BLaER1 treated with 17β-estradiol and CSF1 and Interleukin-3, amounts not matched to agents 10 nM and 100 nM (cell line): Measurements from ENCODE around the gene TFPI.
A peak's percentile ranks its signal among the peaks of the same experiment; 100 is the strongest.

Source experiments
- H3K27ac ChIP-seq, 11 experiments: shearing (Covaris generic); formaldehyde crosslinking; 2 replicates each; pipeline ENCODE4 v1.8.1; 2022
- H3K27me3 ChIP-seq, 11 experiments: shearing (Covaris generic); formaldehyde crosslinking; 2 replicates each; pipeline ENCODE4 v1.8.1; 2022
- H3K36me3 ChIP-seq, 11 experiments: shearing (Covaris generic); formaldehyde crosslinking; 2 replicates each; pipeline ENCODE4 v1.8.1; 2022
- H3K4me1 ChIP-seq, 10 experiments: shearing (Covaris generic); formaldehyde crosslinking; 2 replicates each; pipeline ENCODE4 v1.8.1; 2022
- H3K4me2 ChIP-seq, 11 experiments: shearing (Covaris generic); formaldehyde crosslinking; 2 replicates each; pipeline ENCODE4 v1.8.1; 2022
- H3K4me3 ChIP-seq, 10 experiments: shearing (Covaris generic); formaldehyde crosslinking; 2 replicates each; pipeline ENCODE4 v1.8.1; 2022
- H3K9ac ChIP-seq, 11 experiments: shearing (Covaris generic); formaldehyde crosslinking; 2 replicates each; pipeline ENCODE4 v1.8.1; 2022
- H3K9me3 ChIP-seq, 11 experiments: shearing (Covaris generic); formaldehyde crosslinking; replicated peaks in 1 of 11; 2 replicates each; pipeline ENCODE4 v1.8.1; 2022
- H4K20me1 ChIP-seq, 11 experiments: shearing (Covaris generic); formaldehyde crosslinking; 2 replicates each; pipeline ENCODE4 v1.8.1; 2022
- Cebpa-rat ChIP-seq, 11 experiments: shearing (Covaris generic); IDR thresholded peaks; 2 replicates each; pipeline ENCODE4 v1.8.1; 2022

TFPI gene

DNA sequence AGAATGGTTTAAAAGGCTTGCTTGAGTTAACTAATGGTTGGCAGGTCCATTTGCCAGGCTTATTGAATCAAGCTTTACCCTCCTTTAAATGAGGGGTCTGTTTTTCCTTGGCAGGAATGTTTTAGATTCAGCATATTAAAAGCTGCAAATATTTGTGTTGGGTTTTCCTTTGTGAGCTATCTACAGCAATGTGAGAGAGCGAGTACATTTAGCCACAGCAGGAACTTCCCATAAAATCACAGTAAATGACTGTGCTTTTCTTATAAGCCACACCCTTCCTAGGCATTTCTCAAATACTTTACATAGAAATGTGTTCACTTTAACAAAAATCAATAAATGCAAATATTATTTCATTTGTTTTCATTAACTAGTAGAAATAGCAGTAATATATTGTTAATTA lies 130.1 kb downstream of the TFPI start:
- TF ChIP-seq Cebpa-rat (IDR thresholded peaks at IDR 0.05) = no peak
- Histone ChIP-seq H3K4me1 (peaks cover 0 to 10% (median 0%) of the 10 kb centered on the region in 10 experiments; a peak in 3 of 20 replicates), H3K36me3 (no peaks in the 10 kb centered on the region), H3K9me3 (no peaks in the 10 kb centered on the region), H3K27me3 (no peaks in the 10 kb centered on the region), H3K27ac (no peak overlapping the region), H3K9ac (no peak overlapping the region), H3K4me2 (peak overlapping the region in 2 of 11 experiments; percentile 14 to 40; a peak in 2 of 22 replicates), H3K4me3 (no peak overlapping the region), H4K20me1 (no peaks in the 10 kb centered on the region)

DNA sequence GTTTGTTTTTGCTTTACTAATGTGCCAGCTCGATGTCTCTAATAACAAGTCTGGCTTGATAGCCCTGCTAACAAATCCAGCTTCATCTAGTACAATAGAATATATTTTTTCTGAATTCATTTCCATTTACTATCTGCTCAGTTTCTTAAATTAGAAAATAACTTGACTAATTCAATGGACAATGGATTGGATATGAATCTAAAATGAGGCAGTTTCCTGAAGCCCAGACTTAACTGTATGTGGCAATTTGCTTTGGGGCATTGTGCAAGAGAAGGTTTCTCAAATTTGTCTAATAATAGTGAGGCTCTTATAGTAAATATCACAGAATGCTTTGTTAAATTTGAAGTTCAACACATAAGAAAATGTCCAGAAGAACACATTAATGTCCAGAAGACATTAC lies 132.0 kb downstream of the TFPI start:
- no peak for TF ChIP-seq Cebpa-rat (IDR thresholded peaks at IDR 0.05)
- no peaks in the 10 kb centered on the region for H3K36me3 ChIP-seq
- no peaks in the 10 kb centered on the region for H3K9me3 ChIP-seq
- no peak overlapping the region; a peak in 1 of 22 replicates for H3K4me2 ChIP-seq
- H4K20me1 ChIP-seq = no peaks in the 10 kb centered on the region
- H3K4me1 ChIP-seq = peaks cover 0 to 10% (median 0%) of the 10 kb centered on the region in 10 experiments; a peak in 3 of 20 replicates
- H3K4me3 ChIP-seq = no peak overlapping the region
- H3K9ac ChIP-seq = no peak overlapping the region
- H3K27ac ChIP-seq = no peak overlapping the region
- no peaks in the 10 kb centered on the region for H3K27me3 ChIP-seq

DNA sequence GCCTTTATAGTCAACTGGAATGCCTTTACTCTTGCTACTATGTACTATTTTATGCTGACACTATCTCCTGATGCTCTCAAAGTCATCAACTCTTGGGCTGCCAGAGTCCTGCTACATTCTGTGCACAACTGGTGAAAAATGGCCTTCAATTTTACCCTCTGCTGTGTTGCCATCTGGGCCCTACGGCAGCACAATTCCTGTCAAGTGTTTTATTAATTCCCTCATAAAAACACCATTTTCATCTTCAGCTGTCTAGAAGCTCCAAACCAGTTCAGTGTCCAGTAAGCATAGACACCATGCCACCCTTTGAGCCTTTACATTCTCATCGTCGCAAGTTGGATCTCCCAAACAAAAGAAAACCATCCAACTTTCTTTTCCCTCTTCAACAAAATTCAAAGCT lies 132.7 kb downstream of the TFPI start:
- Histone ChIP-seq H3K9ac (no peak overlapping the region), H3K4me1 (peaks cover 0 to 10% (median 0%) of the 10 kb centered on the region in 10 experiments; a peak in 3 of 20 replicates), H4K20me1 (no peaks in the 10 kb centered on the region), H3K4me2 (no peak overlapping the region), H3K36me3 (no peaks in the 10 kb centered on the region), H3K4me3 (no peak overlapping the region), H3K27me3 (no peaks in the 10 kb centered on the region), H3K9me3 (no peaks in the 10 kb centered on the region), H3K27ac (no peak overlapping the region)
- no peak for TF ChIP-seq Cebpa-rat (IDR thresholded peaks at IDR 0.05)

DNA sequence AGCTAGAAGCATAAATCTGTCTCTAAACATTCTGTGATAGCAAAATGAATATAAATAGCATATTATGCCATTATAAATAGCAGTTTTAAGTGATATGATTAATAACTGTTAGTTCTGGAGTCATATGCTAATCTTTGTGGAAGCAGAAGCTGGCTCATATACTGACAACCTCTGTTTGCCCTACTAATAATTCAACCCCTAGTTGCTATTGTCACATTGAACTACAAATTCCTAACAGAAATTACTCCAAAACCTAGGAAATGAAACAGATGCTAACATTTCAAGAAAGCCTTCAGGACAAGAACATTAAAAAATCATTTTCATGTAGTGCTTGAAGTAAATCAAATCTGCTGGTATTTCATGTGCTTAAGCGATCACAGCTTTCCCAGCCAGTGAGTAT lies 134.4 kb downstream of the TFPI start:
- Histone ChIP-seq H4K20me1 (no peaks in the 10 kb centered on the region), H3K27ac (no peak overlapping the region), H3K27me3 (no peaks in the 10 kb centered on the region), H3K9ac (no peak overlapping the region), H3K4me1 (peaks cover 0 to 10% (median 0%) of the 10 kb centered on the region in 10 experiments; a peak in 3 of 20 replicates), H3K36me3 (no peaks in the 10 kb centered on the region), H3K4me2 (no peak overlapping the region), H3K4me3 (no peak overlapping the region), H3K9me3 (no peaks in the 10 kb centered on the region)
- TF ChIP-seq Cebpa-rat (IDR thresholded peaks at IDR 0.05) = no peak

DNA sequence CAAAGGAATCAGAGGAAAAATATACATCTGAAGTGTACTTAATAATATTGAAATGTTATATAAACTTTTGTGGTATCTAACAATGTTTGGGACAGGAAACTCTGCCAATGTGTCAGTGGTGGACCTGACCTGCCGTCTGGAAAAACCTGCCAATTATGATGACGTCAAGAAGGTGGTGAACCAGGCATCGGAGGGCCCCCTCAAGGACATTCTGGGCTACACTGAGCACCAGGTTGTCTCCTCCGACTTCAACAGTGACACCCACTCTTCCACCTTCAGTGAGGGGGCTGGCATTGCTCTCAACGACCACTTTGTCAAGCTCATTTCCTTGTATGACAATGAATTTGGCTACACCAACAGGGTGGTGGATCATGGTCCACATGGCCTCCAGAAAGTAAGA lies 138.8 kb downstream of the TFPI start:
- H3K9me3 ChIP-seq = no peaks in the 10 kb centered on the region
- no peak for TF ChIP-seq Cebpa-rat (IDR thresholded peaks at IDR 0.05)
- H3K4me3 ChIP-seq = no peak overlapping the region
- H4K20me1 ChIP-seq = no peaks in the 10 kb centered on the region
- no peak overlapping the region for H3K27ac ChIP-seq
- no peaks in the 10 kb centered on the region for H3K36me3 ChIP-seq
- H3K4me1 ChIP-seq = no peaks in the 10 kb centered on the region
- H3K27me3 ChIP-seq = no peaks in the 10 kb centered on the region
- no peak overlapping the region for H3K9ac ChIP-seq
- H3K4me2 ChIP-seq = no peak overlapping the region
